Heart left ventricle (tissue), 16 donors: ENCODE results near the gene CLDN6. TPM values are rescaled to one million over a fixed set of nuclear protein-coding genes. Genes with fewer than 3 reads are reported as not detected.

Experiments
- ATAC-seq, 4 donors: fragments of 200-7000 bp; cut with Tn5 transposase; one replicate each; pipeline ENCODE4 v1.9.1; 2020 to 2022; ENCODE audit warnings: moderate library complexity in 4 of 4, mild to moderate bottlenecking in 3 of 4, moderate number of reproducible peaks in 1 of 4
- DNase-seq, 5 donors: peaks; one replicate each; pipeline ENCODE4 v3.0.0-alpha.2; 2020
- H3K27ac ChIP-seq, 12 donors: fragments of 200-600 bp; sonication (generic) in 4 of 12; one replicate each; pipeline versions ENCODE4 v1.5.0 to v1.8.0; 2016 to 2022; ENCODE audit warnings: mild to moderate bottlenecking in 2 of 12
- H3K27me3 ChIP-seq, 9 donors: fragments of 200-600 bp; sonication (generic) in 2 of 9; one replicate each; pipeline versions ENCODE4 v1.5.1 to v1.8.0; 2016 to 2022; ENCODE audit warnings: mild to moderate bottlenecking in 3 of 9
- H3K36me3 ChIP-seq, 9 donors: fragments of 200-600 bp; sonication (generic) in 2 of 9; one replicate each; pipeline versions ENCODE4 v1.5.0 to v1.8.0; 2018 to 2022; ENCODE audit warnings: mild to moderate bottlenecking in 2 of 9
- H3K4me1 ChIP-seq, 12 donors: fragments of 200-600 bp; sonication (generic) in 4 of 12; one replicate each; pipeline versions ENCODE4 v1.5.0 to v1.8.0; 2016 to 2022; ENCODE audit warnings: mild to moderate bottlenecking in 3 of 12
- H3K4me3 ChIP-seq, 12 donors: fragments of 200-600 bp; sonication (generic) in 4 of 12; one replicate each; pipeline versions ENCODE4 v1.5.0 to v1.8.0; 2017 to 2022; ENCODE audit warnings: mild to moderate bottlenecking in 9 of 12, moderate library complexity in 4 of 12
- H3K9me3 ChIP-seq, 12 donors: fragments of 200-600 bp; sonication (generic) in 4 of 12; one replicate each; pipeline versions ENCODE4 v1.5.0 to v1.8.0; 2016 to 2022; ENCODE audit warnings: mild to moderate bottlenecking in 1 of 12
- CTCF ChIP-seq, 12 donors: fragments of 200-600 bp; sonication (generic) in 4 of 12; IDR thresholded peaks; one replicate each; pipeline versions ENCODE4 v1.5.0 to v1.8.0; 2018 to 2022; ENCODE audit warnings: antibody characterized with exemption in 12 of 12, mild to moderate bottlenecking in 5 of 12
- POLR2A ChIP-seq, 2 donors: fragments of 450-650 bp; IDR thresholded peaks; one replicate each; pipeline ENCODE4 v1.6.1; 2017; ENCODE audit warnings: antibody characterized with exemption in 2 of 2, mild to moderate bottlenecking in 2 of 2, moderate library complexity in 2 of 2
- WGBS, 4 donors: extraction: QIAGEN DNeasy Blood & Tissue Kit in 2 of 4; methylation state at CpG; one replicate each; pipeline versions ENCODE4 v1.1.5 to v1.1.7; 2013 to 2018; 5-methylcytosine and 5-hydroxymethylcytosine counted together
- intact Hi-C, 10 donors: fragments of 100-400 bp; cut with DNase I; formaldehyde crosslinking; loops; one replicate each; pipeline versions ENCODE4 v1.11.1 to v1.14.2; 2022
- polyA plus RNA-seq, 2 donors: library from polyadenylated mRNA; stranded (reverse); fragments of 200-250 nt; gene quantifications; one replicate each; pipeline ENCODE4 v1.2.3, GENCODE V29; 2013
- total RNA-seq, 9 donors: library from RNA; depleted of rRNA in 2 of 9; stranded (reverse); fragments of >200 nt in 2 of 9; fragmentation: NEBNext Ultra II Directional in 3 of 9; extraction: Animal tissue kit (Norgen Biotek cat#: 25700) in 3 of 9; gene quantifications; one replicate each; pipeline versions ENCODE4 v1.1.0 to v1.2.4, GENCODE V29; 2016 to 2023
- donor health status: ischemic (EF 13 %, LVEDD 7.1; RV severe dilation, severe dysfunction).
- donor health status: healthy with polysubstance abuse.
- donor health status: DM: no; HTN: yes; CAD: no.
- donor health status: DM: no; HTN: no; CAD: no.
- donor health status: ischemic (EF 25% LVEDD 6.9; RV normal size, moderate dysfunction).
- donor health status: ischemic (EF 25% LVEDD 5.7; RV mildly dilated, moderate dysfunction).
- donor health status: healthy.
- donor health status: DM: yes; HTN: yes; CAD: no.
- donor health status: ischemic (EF 35%, LVEDD 5.7; RV mildly dilated, moderate dysfunction).
- donor health status: nonischemic (EF 11% LVEDD 7.7; RV severe dilation, severe dysfunction).
- donor health status: DM: yes; HTN: yes; CAD: no.
- donor health status: PGD.
- donor health status: ischemic (EF 29% LVEDD 5.4; RV normal size, mild dysfunction).
- donor health status: nonischemic (EF 23%, LVEDD 6.1; RV moderate dilation, normal function).

The CLDN6 gene
- total and polyA plus RNA-seq, 11 donors: 0.04 TPM; not detected in 10

- no peak for ATAC-seq
Observed at GRCh38 chr16:2988590-2989099, 29.3 kb downstream of the CLDN6 start.

GRCh38 chr16:2987833-2988232, 30.1 kb downstream of the CLDN6 start:
- Histone ChIP-seq H3K9me3 (no peaks in the 10 kb centered on the region), H3K27ac (no peak overlapping the region), H3K4me3 (no peak overlapping the region), H3K4me1 (peaks cover 0 to 32% (median 15%) of the 10 kb centered on the region in 12 donors), H3K27me3 (peaks cover 0 to 17% (median 3%) of the 10 kb centered on the region in 9 donors), H3K36me3 (no peaks in the 10 kb centered on the region)
- no peak for TF ChIP-seq POLR2A (IDR thresholded peaks at IDR 0.05)
- TF ChIP-seq CTCF (IDR thresholded peaks at IDR 0.05): no peak
- no peak for ATAC-seq
- 55 to 67% (median 61%) methylated on average over 2 to 8 of the region's 8 CpGs for WGBS, 4 donors
- DNase-seq: no peak
- intact Hi-C loops: no loop called here

More at GRCh38 chr16:2988590-2989099, 29.3 kb downstream of the CLDN6 start:
- H3K4me1 ChIP-seq: peaks cover 0 to 27% (median 15%) of the 10 kb centered on the region in 12 donors
- intact Hi-C loops: no loop called here
- DNase-seq: no peak
- no peak overlapping the region for H3K27ac ChIP-seq
- no peak for TF ChIP-seq POLR2A (IDR thresholded peaks at IDR 0.05)
- TF ChIP-seq CTCF (IDR thresholded peaks at IDR 0.05): no peak
- H3K27me3 ChIP-seq: peaks cover 0 to 17% (median 3%) of the 10 kb centered on the region in 9 donors
- H3K36me3 ChIP-seq: no peaks in the 10 kb centered on the region
- no peak overlapping the region for H3K4me3 ChIP-seq
- H3K9me3 ChIP-seq: no peaks in the 10 kb centered on the region
- 66 to 69% (median 68%) methylated on average over 7 to 8 of the region's 8 CpGs for WGBS, 4 donors

- Histone ChIP-seq H3K4me3 (no peak overlapping the region), H3K27ac (no peak overlapping the region), H3K4me1 (peaks cover 0 to 32% (median 15%) of the 10 kb centered on the region in 12 donors), H3K27me3 (peaks cover 0 to 17% (median 3%) of the 10 kb centered on the region in 9 donors), H3K9me3 (no peaks in the 10 kb centered on the region), H3K36me3 (no peaks in the 10 kb centered on the region)
- TF ChIP-seq CTCF (IDR thresholded peaks at IDR 0.05): no peak
- TF ChIP-seq POLR2A (IDR thresholded peaks at IDR 0.05): no peak
- ATAC-seq (no peak), DNase-seq (no peak)
- intact Hi-C loops: no loop called here
- WGBS, 4 donors: 75 to 94% (median 84%) methylated on average over 7 to 9 of the region's 9 CpGs
Observed at GRCh38 chr16:2987286-2987685, 30.7 kb downstream of the CLDN6 start.

GRCh38 chr16:2986623-2987188, 31.3 kb downstream of the CLDN6 start:
- no peak for ATAC-seq
- DNase-seq: no peak
- WGBS, 4 donors: 75 to 80% (median 79%) methylated on average over 13 to 17 of the region's 17 CpGs
- peak overlapping the region in 5 of 12 donors; percentile 70 to 97 (median 88) for H3K27ac ChIP-seq
- H3K36me3 ChIP-seq: no peaks in the 10 kb centered on the region
- no peaks in the 10 kb centered on the region for H3K9me3 ChIP-seq
- peaks cover 0 to 17% (median 3%) of the 10 kb centered on the region in 9 donors for H3K27me3 ChIP-seq
- no peak overlapping the region for H3K4me3 ChIP-seq
- peaks cover 0 to 32% (median 15%) of the 10 kb centered on the region in 12 donors for H3K4me1 ChIP-seq
- no peak for TF ChIP-seq POLR2A (IDR thresholded peaks at IDR 0.05)
- intact Hi-C loops: no loop called here
